NCI-H2196 (cell line): Measurements from ENCODE around the gene PLGLB1.
"Not testable (repeated sequence)": the region's sequence is repeated elsewhere in the genome, so short reads cannot be mapped to it uniquely, and the experiment has no call there.

Source experiments
- DNase-seq: peaks from one replicate; lab custom pipeline; 2025; ENCODE audit not compliant: unreplicated experiment; lab: John Stamatoyannopoulos, UW

Gene PLGLB1

GRCh38 chr2:87021744-87022143, at the start of gene PLGLB1:
Gene PLGLB1, minus strand, starts transcription at chr2:87021844. Its CDS starts 61 bp downstream, at chr2:87021783.
- DNase-seq: not testable (repeated sequence)

- not testable (repeated sequence) for DNase-seq
Observed at GRCh38 chr2:87064305-87064704, 42.7 kb upstream of the PLGLB1 start.

- not testable (repeated sequence) for DNase-seq
Observed at GRCh38 chr2:87063431-87063830, 41.8 kb upstream of the PLGLB1 start.

- DNase-seq: not testable (repeated sequence)
Observed at GRCh38 chr2:87061519-87061918, 39.9 kb upstream of the PLGLB1 start.

- DNase-seq: not testable (repeated sequence)
Observed at GRCh38 chr2:87057606-87058005, 36.0 kb upstream of the PLGLB1 start.

- DNase-seq: not testable (repeated sequence)
Observed at GRCh38 chr2:87056843-87057242, 35.2 kb upstream of the PLGLB1 start.

GRCh38 chr2:87056435-87056834, 34.8 kb upstream of the PLGLB1 start:
- DNase-seq: not testable (repeated sequence)

GRCh38 chr2:87054375-87054774, 32.7 kb upstream of the PLGLB1 start:
- not testable (repeated sequence) for DNase-seq

- not testable (repeated sequence) for DNase-seq
Observed at GRCh38 chr2:87041321-87041978, 19.8 kb upstream of the PLGLB1 start.

- DNase-seq: not testable (repeated sequence)
Observed at GRCh38 chr2:87028607-87029006, 7.0 kb upstream of the PLGLB1 start.

- not testable (repeated sequence) for DNase-seq
Observed at GRCh38 chr2:87026816-87027215, 5.2 kb upstream of the PLGLB1 start.

GRCh38 chr2:87025927-87026326, 4.3 kb upstream of the PLGLB1 start:
- DNase-seq: not testable (repeated sequence)

- DNase-seq: not testable (repeated sequence)
Observed at GRCh38 chr2:87023988-87024615, 2.5 kb upstream of the PLGLB1 start.

GRCh38 chr2:87021043-87021442, 601 bp downstream of the PLGLB1 start:
- not testable (repeated sequence) for DNase-seq

GRCh38 chr2:87019053-87019452, 2.6 kb downstream of the PLGLB1 start:
- not testable (repeated sequence) for DNase-seq

- not testable (repeated sequence) for DNase-seq
Observed at GRCh38 chr2:87014489-87015169, 7.0 kb downstream of the PLGLB1 start.

GRCh38 chr2:87004398-87004797, 17.2 kb downstream of the PLGLB1 start:
- not testable (repeated sequence) for DNase-seq
